ENCODE data around the gene DNM3.
A peak's percentile ranks its signal among the peaks of the same experiment; 100 is the strongest.

Gene DNM3

GRCh38 chr1:171995573-171995972, 154.3 kb downstream of the DNM3 start:
- no peaks in the 10 kb centered on the region for H3K9me3 Mint-ChIP-seq
- H3K27ac Mint-ChIP-seq = no peak overlapping the region
- DNase-seq = no peak
- TF ChIP-seq, protein P1, sequence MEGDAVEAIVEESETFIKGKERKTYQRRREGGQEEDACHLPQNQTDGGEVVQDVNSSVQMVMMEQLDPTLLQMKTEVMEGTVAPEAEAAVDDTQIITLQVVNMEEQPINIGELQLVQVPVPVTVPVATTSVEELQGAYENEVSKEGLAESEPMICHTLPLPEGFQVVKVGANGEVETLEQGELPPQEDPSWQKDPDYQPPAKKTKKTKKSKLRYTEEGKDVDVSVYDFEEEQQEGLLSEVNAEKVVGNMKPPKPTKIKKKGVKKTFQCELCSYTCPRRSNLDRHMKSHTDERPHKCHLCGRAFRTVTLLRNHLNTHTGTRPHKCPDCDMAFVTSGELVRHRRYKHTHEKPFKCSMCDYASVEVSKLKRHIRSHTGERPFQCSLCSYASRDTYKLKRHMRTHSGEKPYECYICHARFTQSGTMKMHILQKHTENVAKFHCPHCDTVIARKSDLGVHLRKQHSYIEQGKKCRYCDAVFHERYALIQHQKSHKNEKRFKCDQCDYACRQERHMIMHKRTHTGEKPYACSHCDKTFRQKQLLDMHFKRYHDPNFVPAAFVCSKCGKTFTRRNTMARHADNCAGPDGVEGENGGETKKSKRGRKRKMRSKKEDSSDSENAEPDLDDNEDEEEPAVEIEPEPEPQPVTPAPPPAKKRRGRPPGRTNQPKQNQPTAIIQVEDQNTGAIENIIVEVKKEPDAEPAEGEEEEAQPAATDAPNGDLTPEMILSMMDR (IDR thresholded peaks at IDR 0.05) = no peak
- no peaks in the 10 kb centered on the region for H3K27me3 Mint-ChIP-seq (ENCODE audit: low read depth, poor library complexity)
- no peaks in the 10 kb centered on the region for H3K4me1 Mint-ChIP-seq
- H3K36me3 Mint-ChIP-seq (ENCODE audit: low read depth) = no peaks in the 10 kb centered on the region
- H3K4me3 Mint-ChIP-seq = no peak overlapping the region

- no peaks in the 10 kb centered on the region for H3K36me3 Mint-ChIP-seq (ENCODE audit: low read depth)
- DNase-seq = no peak
- no peak overlapping the region for H3K27ac Mint-ChIP-seq
- H3K9me3 Mint-ChIP-seq = no peaks in the 10 kb centered on the region
- no peak overlapping the region for H3K4me3 Mint-ChIP-seq
- TF ChIP-seq, protein P1 (IDR thresholded peaks at IDR 0.05) = no peak
- H3K4me1 Mint-ChIP-seq = no peaks in the 10 kb centered on the region
- no peaks in the 10 kb centered on the region for H3K27me3 Mint-ChIP-seq (ENCODE audit: low read depth, poor library complexity)
Observed at GRCh38 chr1:171997936-171998335, 156.6 kb downstream of the DNM3 start.

DNA sequence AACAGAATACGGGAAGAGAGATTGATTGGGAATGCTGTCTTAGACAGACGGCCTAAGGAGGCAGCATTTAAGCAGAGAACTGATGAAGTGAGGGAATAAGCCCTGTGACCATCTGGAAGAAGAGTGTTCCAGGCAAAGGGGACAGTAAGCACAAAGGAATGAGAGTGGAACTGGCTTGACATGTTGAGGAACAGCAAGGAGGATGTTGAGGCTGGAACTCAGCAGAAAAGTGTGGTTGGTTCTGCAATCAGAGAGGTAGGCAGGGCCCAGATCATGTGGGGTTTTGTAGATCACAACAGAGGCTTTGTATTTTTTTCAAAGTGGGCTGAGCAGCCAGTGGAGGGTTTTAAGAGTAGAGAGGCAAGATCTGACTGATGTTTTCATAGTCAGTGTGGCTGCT, 157.4 kb downstream of the DNM3 start:
- Mint-ChIP-seq H3K4me1 (no peaks in the 10 kb centered on the region), H3K27me3 (ENCODE audit: low read depth, poor library complexity) (no peaks in the 10 kb centered on the region), H3K27ac (no peak overlapping the region), H3K9me3 (no peaks in the 10 kb centered on the region), H3K4me3 (no peak overlapping the region), H3K36me3 (ENCODE audit: low read depth) (no peaks in the 10 kb centered on the region)
- TF ChIP-seq, protein P1 (IDR thresholded peaks at IDR 0.05) = no peak
- no peak for DNase-seq

GRCh38 chr1:171999756-172000155, 158.5 kb downstream of the DNM3 start:
- no peak for DNase-seq
- Mint-ChIP-seq H3K4me1 (no peaks in the 10 kb centered on the region), H3K27me3 (ENCODE audit: low read depth, poor library complexity) (no peaks in the 10 kb centered on the region), H3K4me3 (no peak overlapping the region), H3K36me3 (ENCODE audit: low read depth) (no peaks in the 10 kb centered on the region), H3K27ac (no peak overlapping the region), H3K9me3 (no peaks in the 10 kb centered on the region)
- TF ChIP-seq, protein P1 (IDR thresholded peaks at IDR 0.05) = no peak

DNA sequence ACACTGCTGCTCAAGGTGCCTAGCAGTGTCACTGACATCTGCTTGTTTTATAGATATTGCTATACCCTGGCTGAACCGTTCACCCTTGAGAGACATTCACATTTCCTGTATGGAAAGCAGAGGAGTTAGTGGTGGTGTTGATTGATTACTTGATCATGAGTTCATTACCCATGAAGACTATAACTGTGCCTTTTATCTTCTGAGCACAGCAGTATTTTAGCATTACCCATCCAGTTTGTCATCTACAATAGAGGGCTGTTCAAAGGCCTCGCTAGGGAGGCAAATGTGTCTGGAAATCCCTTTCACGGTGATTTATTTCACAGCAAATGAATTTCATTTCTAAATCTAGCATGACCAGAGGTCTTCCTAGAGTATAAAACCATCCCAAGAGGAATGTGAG, 160.0 kb downstream of the DNM3 start:
- Mint-ChIP-seq H3K9me3 (no peaks in the 10 kb centered on the region), H3K4me1 (peaks cover 7% of the 10 kb centered on the region), H3K36me3 (ENCODE audit: low read depth) (no peaks in the 10 kb centered on the region), H3K27me3 (ENCODE audit: low read depth, poor library complexity) (no peaks in the 10 kb centered on the region), H3K27ac (no peak overlapping the region), H3K4me3 (no peak overlapping the region)
- DNase-seq = no peak
- TF ChIP-seq, protein P1 (IDR thresholded peaks at IDR 0.05) = no peak

- peaks cover 8% of the 10 kb centered on the region for H3K4me1 Mint-ChIP-seq
- TF ChIP-seq, protein P1 (IDR thresholded peaks at IDR 0.05) = peak; percentile 66
- peak; percentile 15 for DNase-seq
- H3K36me3 Mint-ChIP-seq (ENCODE audit: low read depth) = no peaks in the 10 kb centered on the region
- no peak overlapping the region for H3K4me3 Mint-ChIP-seq
- H3K9me3 Mint-ChIP-seq = no peaks in the 10 kb centered on the region
- H3K27ac Mint-ChIP-seq = no peak overlapping the region
- no peaks in the 10 kb centered on the region for H3K27me3 Mint-ChIP-seq (ENCODE audit: low read depth, poor library complexity)
Observed at GRCh38 chr1:172002725-172003345, 161.5 kb downstream of the DNM3 start.
